ENCODE measurements around the gene HRNR. TPM values are rescaled to one million over a fixed set of nuclear protein-coding genes. Genes with fewer than 3 reads are reported as not detected.
"Not testable (repeated sequence)": the region's sequence is repeated elsewhere in the genome, so short reads cannot be mapped to it uniquely, and the experiment has no call there.

Gene HRNR
- not detected for total RNA-seq

DNA sequence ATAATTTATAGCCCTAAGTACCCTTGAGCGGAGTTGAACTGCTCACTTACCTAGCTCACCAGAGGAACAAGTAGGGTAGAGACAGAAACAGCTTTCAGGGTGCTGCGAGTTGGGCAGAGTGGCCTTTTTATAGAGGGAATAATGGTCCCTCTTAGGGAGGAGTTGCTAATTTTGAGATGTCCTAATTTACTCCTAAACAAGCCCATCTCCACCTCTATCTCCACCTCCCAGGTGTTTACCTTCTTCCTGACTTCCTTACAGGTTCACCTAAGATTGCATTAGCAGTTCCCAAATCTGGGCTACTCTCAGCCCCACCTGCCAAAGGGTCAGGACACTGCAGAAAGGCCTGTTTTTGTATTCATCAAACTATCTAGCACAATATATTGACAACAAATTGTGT lies at the start of gene HRNR:
HRNR (minus strand) TSS at position 101 of the 400 bp plus-strand sequence. CDS start 940 bp downstream, outside the sequence.
- DNase-seq (no peak), ATAC-seq (ENCODE audit: low FRiP score in 2 of 2) (no peak)
- WGBS, 2 donors: 88 to 93% methylated on average over 2 of the region's 2 CpGs
- H3K36me3 ChIP-seq: no peaks in the 10 kb centered on the region
- TF ChIP-seq EP300 (IDR thresholded peaks at IDR 0.05) (no peak), POLR2AphosphoS5 (IDR thresholded peaks at IDR 0.05) (no peak), POLR2A (IDR thresholded peaks at IDR 0.05) (no peak)
- TF ChIP-seq, protein P1, sequence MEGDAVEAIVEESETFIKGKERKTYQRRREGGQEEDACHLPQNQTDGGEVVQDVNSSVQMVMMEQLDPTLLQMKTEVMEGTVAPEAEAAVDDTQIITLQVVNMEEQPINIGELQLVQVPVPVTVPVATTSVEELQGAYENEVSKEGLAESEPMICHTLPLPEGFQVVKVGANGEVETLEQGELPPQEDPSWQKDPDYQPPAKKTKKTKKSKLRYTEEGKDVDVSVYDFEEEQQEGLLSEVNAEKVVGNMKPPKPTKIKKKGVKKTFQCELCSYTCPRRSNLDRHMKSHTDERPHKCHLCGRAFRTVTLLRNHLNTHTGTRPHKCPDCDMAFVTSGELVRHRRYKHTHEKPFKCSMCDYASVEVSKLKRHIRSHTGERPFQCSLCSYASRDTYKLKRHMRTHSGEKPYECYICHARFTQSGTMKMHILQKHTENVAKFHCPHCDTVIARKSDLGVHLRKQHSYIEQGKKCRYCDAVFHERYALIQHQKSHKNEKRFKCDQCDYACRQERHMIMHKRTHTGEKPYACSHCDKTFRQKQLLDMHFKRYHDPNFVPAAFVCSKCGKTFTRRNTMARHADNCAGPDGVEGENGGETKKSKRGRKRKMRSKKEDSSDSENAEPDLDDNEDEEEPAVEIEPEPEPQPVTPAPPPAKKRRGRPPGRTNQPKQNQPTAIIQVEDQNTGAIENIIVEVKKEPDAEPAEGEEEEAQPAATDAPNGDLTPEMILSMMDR (IDR thresholded peaks at IDR 0.05): no peak
- H3K27me3 ChIP-seq: no peaks in the 10 kb centered on the region
- no peak within 1 kb of the TSS for H3K27ac ChIP-seq
- no peaks in the 10 kb centered on the region for H3K4me1 ChIP-seq
- no peak within 1 kb of the TSS for H3K4me3 ChIP-seq
- H3K9me3 ChIP-seq: no peaks in the 10 kb centered on the region

DNA sequence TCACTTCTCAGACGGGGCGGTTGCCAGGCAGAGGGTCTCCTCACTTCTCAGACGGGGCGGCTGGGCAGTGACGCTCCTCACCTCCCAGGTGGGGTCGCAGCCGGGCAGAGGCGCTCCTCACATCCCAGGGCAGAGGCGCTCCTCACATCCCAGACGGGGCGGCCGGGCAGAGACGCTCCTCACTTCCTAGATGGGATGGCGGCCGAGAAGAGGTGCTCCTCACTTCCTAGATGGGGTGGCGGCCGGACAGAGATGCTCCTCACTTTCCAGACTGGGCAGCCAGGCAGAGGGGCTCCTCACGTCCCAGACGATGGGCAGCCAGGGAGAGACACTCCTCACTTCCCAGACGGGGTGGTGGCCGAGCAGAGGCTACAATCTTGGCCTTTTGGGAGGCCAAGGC lies 32.4 kb upstream of the HRNR start:
- H3K36me3 ChIP-seq; ATAC-seq (ENCODE audit: low FRiP score in 2 of 2); H3K4me3 ChIP-seq; H3K27ac ChIP-seq; H3K27me3 ChIP-seq; H3K4me1 ChIP-seq: not testable (repeated sequence)
- WGBS, 2 donors: 92 to 93% methylated on average over 5 to 14 of the region's 21 CpGs
- DNase-seq: peak in 1 of 2 donors; percentile 52
- peaks cover 0 to 10% (median 6%) of the 10 kb centered on the region in 4 donors for H3K9me3 ChIP-seq

DNA sequence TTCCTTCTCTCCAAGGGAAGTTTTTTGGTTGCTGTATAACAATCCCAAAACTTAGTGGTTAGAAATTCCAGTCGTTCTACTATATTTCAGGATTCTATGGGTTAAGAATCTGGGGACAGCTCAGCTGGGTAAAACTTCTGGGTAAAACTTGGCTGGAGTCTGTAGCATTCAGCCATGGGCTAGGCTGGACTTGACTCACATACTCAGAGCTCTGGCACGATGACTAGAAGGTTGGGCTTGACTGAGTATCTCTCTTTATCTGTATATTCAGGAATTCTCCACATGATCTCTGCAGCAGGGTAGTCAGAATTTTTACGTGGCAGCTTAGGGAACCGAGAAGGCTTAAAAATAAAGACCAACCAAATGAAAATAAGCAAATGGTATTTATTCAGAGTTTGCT lies 28.2 kb upstream of the HRNR start:
- Histone ChIP-seq H3K36me3 (no peaks in the 10 kb centered on the region), H3K4me1 (no peaks in the 10 kb centered on the region), H3K27ac (no peak overlapping the region), H3K9me3 (peaks cover 0 to 6% (median 2%) of the 10 kb centered on the region in 4 donors), H3K27me3 (no peaks in the 10 kb centered on the region), H3K4me3 (no peak overlapping the region)
- no peak for DNase-seq
- no peak for ATAC-seq (ENCODE audit: low FRiP score in 2 of 2)
- no peak for TF ChIP-seq POLR2A (IDR thresholded peaks at IDR 0.05)
- 70 to 81% methylated on average over 3 to 4 of the region's 4 CpGs for WGBS, 2 donors

DNA sequence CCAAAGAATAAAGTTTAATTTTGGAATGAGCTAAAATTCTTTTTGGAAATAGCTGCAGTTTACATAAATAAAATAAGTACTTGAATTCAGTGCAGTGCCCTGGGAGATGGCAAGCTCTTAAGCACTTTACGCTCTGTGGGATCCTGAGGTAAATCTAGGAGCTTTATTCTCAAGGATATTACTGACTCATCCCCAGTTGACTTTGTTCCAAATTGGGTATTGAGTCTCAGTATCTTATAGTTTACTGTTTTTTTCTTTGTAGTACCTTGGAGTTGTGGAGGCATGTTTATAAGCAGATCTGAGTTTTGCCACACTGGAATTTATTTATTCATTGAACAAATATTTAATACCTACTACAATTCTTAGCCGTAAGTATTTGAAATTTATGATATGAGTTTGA lies 27.4 kb upstream of the HRNR start:
- no peaks in the 10 kb centered on the region for H3K36me3 ChIP-seq
- H3K4me1 ChIP-seq: no peaks in the 10 kb centered on the region
- no peak overlapping the region for H3K27ac ChIP-seq
- TF ChIP-seq, protein P1 (IDR thresholded peaks at IDR 0.05): no peak
- TF ChIP-seq EP300 (IDR thresholded peaks at IDR 0.05) (no peak), POLR2AphosphoS5 (IDR thresholded peaks at IDR 0.05) (no peak), POLR2A (IDR thresholded peaks at IDR 0.05) (no peak)
- H3K9me3 ChIP-seq: peaks cover 0 to under 1% (median 0%) of the 10 kb centered on the region in 4 donors
- no peaks in the 10 kb centered on the region for H3K27me3 ChIP-seq
- DNase-seq (no peak), ATAC-seq (ENCODE audit: low FRiP score in 2 of 2) (no peak)
- WGBS, 2 donors: 48 to 76% methylated on average over 2 of the region's 2 CpGs
- H3K4me3 ChIP-seq: no peak overlapping the region

DNA sequence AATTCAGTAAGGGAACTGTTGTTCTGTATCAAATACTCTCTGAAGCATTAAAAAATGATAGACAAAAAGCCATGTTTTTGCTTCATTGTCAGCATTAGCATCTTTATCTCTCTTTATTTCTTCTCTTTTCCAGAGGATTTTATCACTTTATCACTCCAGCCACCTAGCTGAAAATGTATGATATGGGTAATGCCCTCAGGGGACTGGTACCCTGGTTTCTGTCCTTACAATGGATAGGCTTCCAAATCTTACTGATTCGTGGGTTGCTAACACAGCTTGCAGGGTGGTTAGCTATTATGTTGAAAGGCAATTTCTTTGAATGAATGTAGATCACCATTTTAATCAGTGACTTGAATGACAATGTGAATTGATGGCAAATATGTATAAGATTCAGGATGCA lies 23.3 kb upstream of the HRNR start:
- Histone ChIP-seq H3K27ac (no peak overlapping the region), H3K27me3 (no peaks in the 10 kb centered on the region), H3K36me3 (no peaks in the 10 kb centered on the region), H3K4me1 (no peaks in the 10 kb centered on the region), H3K9me3 (no peaks in the 10 kb centered on the region), H3K4me3 (no peak overlapping the region)
- WGBS, 2 donors: 55 to 59% methylated on average over 1 of the region's 1 CpG
- DNase-seq (no peak), ATAC-seq (ENCODE audit: low FRiP score in 2 of 2) (no peak)
- TF ChIP-seq EP300 (IDR thresholded peaks at IDR 0.05): no peak
- TF ChIP-seq POLR2A (IDR thresholded peaks at IDR 0.05): no peak
- no peak for TF ChIP-seq POLR2AphosphoS5 (IDR thresholded peaks at IDR 0.05)
- TF ChIP-seq, protein P1 (IDR thresholded peaks at IDR 0.05): no peak

DNA sequence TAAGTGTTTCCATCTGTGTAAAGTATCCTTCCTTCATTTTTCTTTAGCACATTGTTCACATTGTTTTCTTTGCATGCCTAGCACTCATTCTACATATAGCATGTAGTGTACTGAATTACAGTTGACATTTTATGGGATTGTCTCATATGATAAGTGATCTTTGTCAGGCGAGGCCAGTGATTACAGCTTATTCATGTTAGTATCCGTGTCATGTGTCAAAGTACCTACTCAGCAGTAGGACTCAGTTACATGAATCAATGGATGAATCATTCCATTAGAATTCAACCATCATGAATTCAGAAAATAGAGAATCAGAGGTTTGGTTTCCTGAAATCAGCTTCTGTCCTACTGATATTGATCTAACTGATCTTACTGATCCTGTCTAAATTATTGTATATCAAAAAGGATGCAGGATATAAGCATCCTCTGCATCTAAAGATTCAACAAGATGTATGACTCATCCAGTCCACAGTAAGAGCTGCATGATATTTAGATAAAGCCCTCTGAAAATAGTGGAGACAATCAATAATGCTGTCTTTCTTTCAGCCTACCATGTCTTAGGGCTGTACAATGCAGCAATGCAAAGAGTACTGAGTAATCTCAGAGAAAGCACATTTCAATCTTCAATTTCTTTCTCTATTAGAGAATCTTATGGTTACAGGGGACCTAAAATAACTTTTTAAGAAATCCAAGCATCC lies 20.7 kb upstream of the HRNR start:
- Histone ChIP-seq H3K4me3 (no peak overlapping the region), H3K36me3 (no peaks in the 10 kb centered on the region), H3K27me3 (no peaks in the 10 kb centered on the region), H3K9me3 (no peaks in the 10 kb centered on the region), H3K4me1 (no peaks in the 10 kb centered on the region), H3K27ac (no peak overlapping the region)
- TF ChIP-seq POLR2A (IDR thresholded peaks at IDR 0.05) (no peak), EP300 (IDR thresholded peaks at IDR 0.05) (no peak), POLR2AphosphoS5 (IDR thresholded peaks at IDR 0.05) (no peak)
- TF ChIP-seq, protein P1 (IDR thresholded peaks at IDR 0.05): no peak
- ATAC-seq (ENCODE audit: low FRiP score in 2 of 2) (no peak), DNase-seq (no peak)
- WGBS, 2 donors: 86 to 88% methylated on average over 2 of the region's 2 CpGs

Data from upper lobe of left lung (tissue), 6 donors.